Measurements from ENCODE around the gene FLNC.

Gene FLNC

DNA sequence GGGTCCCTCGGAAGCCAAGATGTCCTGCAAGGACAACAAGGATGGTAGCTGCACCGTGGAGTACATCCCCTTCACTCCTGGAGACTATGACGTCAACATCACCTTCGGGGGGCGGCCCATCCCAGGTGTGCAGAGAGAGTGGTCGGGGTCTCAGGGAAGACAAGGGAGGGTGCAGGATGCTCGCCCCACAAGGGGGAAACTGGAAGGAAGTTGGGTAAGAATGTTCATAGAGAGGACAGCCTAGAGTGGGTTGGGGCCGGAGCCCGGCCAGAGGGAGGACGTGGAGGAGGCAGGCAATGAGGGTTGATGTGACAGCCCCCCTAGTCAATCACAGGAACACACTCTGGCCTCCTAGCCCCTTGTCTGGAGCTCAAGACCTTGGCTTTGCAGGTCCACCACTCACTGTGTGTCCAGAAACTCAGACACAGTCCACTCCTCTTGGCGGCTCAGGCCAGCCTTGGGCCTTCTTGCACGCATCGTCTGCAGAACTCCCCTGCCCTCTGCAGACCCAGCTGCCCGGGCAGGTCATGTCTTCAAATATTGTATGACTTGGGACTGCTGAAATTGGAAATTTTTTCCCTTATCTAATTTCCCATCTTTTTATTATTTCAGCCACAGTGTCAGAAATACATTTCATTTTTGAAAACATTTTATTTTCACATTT is 16.7 kb downstream of the FLNC start:
- no peak for DNase-seq

DNA sequence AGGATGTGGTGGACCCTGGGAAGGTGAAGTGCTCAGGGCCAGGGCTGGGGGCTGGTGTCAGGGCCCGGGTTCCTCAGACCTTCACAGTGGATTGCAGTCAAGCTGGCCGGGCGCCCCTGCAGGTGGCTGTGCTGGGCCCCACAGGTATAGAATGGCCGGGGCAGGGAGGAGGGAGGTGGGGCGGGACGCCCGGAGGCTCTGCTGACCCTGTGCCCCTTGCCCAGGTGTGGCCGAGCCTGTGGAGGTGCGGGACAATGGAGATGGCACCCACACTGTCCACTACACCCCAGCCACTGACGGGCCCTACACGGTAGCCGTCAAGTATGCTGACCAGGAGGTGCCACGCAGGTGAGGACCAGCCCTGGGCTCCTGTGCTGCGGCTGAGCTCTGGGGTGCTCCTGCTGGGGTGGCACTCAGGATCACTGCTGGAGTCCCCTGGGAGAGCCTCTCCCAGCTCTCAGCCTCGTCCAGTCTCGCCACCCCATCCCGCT is 17.6 kb downstream of the FLNC start:
- no peak for DNase-seq

DNA sequence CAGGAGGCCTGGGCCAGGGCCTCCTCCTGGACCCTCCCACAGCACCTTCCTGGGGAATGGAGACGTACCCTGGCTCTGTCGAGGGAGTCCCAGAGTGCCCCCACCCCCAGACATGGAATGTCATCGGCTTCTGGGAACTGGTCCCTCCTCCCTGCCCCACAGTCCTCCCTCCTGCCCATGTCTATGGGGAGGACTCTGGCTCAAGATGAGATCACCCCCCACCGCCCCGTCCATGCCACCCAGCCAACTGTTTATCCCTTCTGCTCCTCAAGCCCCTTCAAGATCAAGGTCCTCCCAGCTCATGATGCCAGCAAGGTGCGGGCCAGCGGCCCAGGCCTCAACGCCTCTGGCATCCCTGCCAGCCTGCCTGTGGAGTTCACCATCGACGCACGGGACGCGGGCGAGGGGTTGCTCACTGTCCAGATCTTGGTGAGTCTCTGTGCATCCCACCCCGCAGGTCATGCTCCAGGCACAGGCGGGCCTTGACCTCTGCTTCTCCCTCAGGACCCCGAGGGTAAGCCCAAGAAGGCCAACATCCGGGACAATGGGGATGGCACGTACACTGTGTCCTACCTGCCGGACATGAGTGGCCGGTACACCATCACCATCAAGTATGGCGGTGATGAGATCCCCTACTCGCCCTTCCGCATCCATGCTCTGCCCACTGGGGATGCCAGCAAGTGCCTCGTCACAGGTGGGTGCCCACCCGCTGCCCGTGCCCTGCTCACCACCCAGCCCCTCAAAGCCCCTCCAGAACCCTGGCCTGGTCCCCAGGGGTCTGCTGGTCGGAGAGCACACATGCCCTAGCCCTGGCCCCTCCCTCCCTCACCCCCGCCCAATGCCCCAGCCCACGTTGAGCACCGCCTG is 18.3 kb downstream of the FLNC start:
- DNase-seq: no peak

DNA sequence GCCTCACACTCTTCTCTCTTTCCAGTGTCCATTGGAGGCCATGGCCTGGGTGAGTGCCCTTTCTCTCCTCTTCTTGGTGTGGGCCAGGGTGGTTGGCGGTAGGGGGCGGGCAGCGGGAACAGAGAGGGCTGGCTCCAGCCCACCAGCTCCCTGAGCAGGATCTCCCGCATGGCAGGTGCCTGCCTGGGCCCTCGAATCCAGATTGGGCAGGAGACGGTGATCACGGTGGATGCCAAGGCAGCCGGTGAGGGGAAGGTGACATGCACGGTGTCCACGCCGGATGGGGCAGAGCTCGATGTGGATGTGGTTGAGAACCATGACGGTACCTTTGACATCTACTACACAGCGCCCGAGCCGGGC is 18.9 kb downstream of the FLNC start:
- no peak for DNase-seq

DNA sequence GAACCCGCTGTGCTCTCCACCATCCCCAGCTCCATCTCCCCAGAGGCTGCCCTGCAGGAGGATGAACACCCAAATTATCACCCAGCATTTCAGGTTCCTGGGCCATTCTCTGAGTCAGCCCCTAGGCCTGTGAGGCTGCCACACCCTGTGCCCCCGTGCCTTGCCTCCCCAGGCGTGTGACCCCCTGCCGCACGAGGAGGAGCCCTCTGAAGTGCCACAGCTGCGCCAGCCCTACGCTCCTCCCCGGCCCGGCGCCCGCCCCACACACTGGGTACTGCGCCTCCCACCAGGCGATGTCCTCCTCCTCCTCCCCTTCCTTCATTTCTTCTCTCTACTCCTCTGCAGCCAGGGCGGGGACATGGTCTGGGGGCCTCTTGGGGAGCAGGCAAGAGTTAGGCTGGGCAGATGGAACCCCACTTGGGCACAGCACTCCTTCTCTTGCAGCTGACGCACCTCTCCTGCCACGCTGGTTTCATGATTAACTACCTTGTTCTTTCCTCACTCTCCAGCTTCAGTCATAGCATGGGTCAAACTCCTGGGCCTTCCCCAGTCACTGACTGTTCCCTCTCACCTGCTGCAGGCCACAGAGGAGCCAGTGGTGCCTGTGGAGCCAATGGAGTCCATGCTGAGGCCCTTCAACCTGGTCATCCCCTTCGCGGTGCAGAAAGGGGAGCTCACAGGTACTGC is 19.7 kb downstream of the FLNC start:
- DNase-seq: no peak

DNA sequence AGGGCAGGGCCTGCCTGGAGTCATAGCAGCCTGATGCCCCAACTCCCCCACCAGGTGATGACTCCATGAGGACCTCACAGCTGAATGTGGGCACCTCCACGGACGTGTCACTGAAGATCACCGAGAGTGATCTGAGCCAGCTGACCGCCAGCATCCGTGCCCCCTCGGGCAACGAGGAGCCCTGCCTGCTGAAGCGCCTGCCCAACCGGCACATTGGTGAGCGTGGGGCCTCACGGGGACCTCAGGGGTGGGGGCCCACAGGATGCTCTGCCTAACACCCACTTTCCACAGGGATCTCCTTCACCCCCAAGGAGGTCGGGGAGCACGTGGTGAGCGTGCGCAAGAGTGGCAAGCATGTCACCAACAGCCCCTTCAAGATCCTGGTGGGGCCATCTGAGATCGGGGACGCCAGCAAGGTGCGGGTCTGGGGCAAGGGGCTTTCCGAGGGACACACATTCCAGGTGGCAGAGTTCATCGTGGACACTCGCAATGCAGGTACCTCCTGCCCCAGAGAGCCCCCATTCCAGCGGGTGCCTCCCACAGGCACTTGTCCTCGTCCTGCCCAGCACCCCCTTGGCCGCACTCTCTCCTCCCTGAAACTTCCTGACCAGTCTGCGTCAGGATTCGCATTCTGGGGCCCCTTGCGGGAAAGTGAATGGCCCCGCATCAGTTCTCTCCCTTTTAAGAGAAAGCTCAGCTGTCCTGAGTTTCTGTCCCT is 22.5 kb downstream of the FLNC start:
- DNase-seq: no peak

DNA sequence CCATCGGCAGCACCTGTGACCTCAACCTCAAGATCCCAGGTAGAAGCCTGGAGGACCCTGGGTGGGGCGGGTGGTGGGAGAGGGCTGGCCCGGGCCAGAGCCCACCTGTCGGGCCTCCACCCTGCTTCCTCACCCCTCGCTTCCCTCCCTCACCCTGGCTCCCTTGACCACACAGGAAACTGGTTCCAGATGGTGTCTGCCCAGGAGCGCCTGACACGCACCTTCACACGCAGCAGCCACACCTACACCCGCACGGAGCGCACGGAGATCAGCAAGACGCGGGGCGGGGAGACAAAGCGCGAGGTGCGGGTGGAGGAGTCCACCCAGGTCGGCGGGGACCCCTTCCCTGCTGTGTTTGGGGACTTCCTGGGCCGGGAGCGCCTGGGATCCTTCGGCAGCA is 23.6 kb downstream of the FLNC start:
- no peak for DNase-seq

DNA sequence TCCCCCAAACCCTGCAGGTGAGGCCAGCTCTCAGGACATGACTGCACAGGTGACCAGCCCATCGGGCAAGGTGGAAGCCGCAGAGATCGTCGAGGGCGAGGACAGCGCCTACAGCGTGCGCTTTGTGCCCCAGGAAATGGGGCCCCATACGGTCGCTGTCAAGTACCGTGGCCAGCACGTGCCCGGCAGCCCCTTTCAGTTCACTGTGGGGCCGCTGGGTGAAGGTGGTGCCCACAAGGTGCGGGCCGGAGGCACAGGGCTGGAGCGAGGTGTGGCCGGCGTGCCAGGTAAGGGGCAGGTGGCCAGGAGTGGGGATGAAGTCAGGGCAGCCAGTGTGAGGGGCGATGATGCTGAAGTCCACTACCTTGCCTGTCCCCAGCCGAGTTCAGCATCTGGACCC is 24.2 kb downstream of the FLNC start:
- DNase-seq: no peak

DNA sequence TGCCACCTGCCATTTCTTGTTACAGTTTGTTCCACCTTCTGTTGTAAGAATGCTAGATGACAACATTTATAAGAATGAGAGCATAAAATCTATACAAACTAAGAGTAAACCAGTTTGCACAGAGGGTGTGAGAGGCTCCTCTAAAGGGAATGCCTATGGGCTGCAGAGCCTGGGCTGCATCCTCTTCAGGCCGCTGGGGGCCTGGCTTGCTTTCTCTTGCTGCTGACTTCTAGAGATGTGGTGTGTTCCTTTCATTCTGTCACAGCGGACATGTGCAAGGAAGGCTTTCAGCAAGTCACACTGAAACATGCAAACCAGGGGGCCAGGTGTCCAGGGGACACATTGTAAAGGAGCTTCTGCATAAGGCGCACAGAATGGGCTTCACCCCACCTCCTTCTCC is 25.4 kb downstream of the FLNC start:
- DNase-seq: no peak

DNA sequence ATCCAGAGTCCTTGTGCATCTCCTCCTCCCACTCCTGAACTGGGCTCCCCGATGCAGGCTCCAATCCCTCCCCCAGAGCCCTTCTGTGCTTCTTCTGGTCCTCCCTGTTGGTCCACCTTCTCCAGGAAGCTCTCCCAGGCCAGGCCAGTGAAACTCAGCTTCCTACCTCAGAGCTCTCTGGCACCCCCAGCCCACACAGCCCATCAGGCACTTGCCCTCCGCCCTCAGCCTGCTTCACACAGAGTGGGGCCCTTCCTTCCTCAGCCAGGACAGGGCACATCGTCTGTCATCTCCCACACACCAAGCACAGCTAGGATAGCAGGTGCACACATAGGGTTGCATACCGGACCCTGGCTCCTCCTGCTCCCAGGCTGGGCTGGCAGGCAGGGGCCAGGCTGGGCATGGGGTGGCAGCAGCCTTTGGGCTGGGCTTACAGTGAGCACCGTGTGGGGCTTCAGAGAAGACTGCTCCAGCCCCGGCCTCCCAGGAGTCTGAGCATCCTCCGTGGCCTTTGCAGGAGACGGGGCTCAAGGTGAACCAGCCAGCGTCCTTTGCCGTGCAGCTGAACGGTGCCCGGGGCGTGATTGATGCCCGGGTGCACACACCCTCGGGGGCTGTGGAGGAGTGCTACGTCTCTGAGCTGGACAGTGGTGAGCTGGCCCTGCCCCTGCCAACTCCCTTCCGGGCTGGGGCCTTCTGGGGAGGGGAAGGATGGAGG is 26.0 kb downstream of the FLNC start:
- no peak for DNase-seq

DNA sequence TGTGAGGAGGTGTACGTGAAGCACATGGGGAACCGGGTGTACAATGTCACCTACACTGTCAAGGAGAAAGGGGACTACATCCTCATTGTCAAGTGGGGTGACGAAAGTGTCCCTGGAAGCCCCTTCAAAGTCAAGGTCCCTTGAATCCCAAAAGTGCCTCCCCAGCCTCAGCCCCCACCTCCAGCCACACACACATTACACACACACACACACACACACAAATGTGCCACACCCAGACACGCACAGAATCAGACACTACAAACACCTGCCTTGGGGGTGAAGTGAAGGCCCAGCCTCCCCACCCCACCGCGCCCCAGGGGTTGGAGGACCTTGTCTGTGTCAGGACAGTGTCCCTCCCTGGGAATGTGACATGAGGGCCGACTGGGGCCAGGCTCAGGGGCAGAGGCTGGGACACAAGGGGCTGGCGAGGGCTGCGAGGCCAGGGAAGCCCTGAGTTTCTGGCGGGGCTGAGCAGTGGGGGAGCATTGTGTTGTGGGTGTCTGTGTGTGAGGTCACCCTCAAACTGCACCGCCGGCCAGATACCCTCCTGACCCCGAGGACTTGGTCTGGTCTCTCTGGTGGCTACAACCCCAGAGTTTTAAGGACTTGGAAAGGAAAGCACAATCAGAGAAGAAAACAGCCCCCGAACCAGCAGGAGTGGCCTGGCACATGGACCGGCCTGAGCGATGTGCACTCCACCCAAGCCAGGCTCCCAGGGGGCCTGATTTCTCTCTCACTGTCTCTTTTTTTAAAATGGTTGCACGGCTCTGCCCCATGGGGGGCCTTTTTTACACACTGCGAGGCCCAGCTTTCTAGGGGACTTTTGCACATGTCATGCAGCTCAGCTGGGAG is 28.4 kb downstream of the FLNC start:
- DNase-seq: no peak

DNA sequence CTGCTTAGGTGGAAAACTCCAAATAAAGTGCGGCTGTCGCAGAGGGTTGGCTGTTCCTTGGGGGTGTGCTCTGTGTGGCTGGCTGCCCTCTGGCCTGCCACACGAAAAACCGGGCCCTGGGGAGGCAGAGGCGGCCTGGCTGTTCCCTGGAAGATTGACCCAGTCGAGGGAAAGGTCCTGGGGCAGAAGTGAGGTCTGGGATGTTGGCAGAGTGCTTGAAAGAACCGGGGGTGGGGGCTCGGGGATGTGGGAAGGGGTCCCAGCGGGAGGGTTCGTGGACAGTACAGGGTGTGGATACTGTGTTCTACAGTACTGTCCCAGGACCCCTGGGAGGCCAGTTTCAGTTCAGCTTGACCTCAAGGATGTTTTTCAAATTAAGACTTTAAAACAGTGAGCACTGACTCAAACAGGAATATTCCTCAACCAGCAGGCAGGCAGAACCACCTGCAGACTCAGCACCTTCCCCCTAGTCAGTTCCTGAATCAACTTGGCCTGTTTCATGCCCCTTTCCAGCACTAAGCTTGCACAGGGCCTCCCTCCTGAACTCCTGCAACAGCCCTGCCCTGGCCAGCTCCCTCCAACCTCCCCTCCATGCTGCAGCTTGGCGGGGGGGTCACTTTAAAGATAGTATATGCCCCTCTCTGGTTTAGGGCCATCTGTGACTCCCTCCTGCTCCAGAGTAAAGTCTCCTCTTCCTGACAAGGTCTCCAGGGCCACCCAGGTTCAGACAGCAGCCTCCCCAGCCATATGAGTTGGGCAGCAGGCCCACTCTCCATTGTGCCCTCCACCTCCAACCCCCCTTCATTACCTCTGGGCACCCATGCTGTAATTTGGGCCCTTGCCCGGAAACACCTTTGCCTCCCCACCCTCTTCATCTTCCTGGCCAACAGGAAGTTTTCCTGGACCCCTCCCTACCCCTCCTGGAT is 29.3 kb downstream of the FLNC start:
- no peak for DNase-seq

DNA sequence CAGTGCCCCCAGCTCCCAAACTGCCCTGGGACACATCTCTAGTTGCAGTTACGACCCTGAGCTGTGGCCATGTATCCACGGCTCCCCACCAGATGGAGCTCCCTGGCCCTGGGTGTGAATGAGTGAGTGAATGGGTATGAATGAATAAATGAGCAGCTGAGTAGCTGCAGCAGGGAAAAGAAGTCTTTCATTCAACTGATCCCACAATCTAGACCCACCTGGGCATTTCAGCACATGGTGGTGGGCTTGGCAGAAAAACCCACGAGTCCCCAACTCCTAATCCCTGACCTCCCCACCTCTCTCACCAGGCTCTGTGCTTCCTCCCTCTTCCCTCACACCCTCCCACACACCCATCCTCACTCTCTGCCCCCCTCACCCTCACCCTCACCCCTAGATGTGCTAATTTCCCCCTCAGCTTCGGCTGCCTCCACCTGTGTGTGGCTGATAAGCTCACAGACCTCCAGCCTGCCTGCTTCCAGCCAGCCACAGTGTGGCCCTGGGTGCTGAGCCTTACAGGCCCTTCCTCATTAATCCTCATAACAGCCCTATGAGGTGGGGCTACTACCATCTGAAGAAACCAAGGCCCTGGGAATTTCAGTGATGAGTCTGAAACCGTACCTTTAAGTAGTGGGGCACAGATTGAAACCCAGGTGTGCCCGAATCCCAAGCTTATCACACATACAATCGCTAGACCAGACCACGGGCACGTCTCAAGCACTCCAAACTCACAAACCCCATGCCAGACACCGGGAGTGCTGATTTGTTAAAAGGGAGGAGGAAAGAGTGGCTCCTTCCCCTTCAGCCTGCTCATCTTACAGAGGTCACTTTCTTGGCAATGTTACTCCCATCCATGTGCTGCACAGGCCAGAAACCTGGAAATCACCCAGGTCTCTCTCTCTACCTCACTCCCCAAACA is 30.2 kb downstream of the FLNC start:
- no peak for DNase-seq

DNA sequence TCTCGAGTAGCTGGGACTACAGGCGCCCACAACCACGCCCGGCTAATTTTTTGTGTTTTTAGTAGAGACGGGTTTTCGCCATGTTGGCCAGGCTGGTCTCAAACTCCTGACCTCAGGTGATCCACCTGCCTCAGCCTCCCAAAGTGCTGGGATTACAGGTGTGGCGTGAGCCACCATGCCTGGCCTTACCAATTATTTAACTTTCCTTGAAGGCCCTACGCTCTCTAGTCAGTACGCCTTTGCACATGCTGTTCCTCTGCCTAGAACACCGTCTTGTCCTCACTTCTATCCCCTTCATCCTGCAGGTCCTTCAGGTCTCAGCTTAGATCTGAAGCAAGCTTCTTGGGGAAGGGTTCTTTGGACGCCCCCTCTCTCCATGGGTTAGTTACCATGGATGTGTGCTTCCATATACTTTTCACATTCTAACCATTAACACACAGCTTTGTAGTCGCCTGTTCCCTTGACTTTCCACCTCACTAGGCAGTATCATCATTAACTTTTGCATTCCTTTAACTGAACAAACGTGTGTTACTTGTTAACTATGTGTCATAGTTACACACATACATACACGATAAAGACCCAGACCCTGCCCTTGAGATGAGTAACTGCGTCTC is 31.9 kb downstream of the FLNC start:
- no peak for DNase-seq

DNA sequence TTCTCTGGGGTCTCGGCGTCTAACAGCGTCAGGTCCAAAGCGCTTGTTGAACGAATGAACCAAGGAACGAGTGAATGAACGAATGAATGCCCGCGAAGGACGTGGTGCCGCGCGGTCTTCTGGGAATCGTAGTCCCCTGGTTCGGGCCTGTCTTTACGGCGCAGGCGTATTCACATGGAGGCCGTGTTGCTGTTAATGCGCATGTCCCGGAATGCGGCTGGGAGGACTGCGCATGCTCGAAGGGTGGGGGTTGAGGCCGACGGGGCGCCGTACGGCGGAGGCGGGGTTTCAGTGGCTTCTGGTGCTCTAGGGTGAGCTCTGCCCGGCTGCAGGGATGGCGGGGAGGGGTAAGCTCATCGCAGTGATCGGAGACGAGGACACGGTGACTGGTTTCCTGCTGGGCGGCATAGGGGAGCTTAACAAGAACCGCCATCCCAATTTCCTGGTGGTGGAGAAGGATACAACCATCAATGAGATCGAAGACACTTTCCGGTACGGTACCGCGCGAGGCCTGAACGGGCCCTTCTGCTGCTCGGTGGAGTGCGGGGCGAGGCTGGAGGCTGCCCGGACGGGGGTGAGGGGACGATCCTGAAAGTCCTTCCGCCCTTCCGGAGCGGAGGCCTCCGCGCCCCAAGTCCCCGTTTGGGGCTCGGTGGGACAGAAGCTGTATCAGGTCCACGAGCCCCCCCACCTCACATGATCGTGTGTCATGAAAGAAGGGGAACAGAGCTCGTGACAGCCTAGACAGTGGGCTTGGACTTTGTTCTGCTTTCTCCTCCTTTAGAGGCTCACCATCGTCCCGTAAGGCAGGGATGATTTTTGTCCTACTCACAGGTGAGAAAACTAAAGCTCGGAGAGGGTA is 32.6 kb downstream of the FLNC start, which contains the start of gene ATP6V1F:
ATP6V1F (plus strand) TSS at position 286 of the 862 bp plus-strand sequence; CDS start at position 335, 49 bp downstream.
- DNase-seq: peak; percentile 92

DNA sequence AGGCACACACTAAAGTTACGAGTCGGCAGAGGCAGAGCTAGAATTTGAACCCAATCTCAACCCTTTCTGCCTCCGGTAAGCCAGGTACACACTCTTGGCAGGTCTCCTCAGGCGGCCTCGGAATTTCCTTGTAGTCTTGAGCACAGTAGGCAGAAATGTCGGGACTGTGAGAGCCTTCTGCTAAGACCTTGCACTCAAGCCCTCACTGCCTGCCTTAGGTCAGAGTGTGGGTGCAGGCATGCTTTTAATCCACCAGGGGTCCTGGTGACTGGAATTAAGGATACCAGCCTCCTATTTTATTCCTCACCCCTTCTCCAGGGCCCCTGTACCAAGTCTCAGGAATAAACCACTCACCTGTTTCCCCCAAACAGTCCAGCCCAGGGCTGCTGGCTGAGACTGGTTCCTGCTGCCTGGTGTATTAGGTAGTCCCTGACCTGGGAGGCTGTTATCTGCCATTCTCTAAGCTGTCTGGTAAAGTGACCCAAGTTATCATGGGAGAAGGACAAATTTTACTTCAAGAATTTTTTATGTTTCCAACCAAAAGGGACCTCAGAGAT is 33.3 kb downstream of the FLNC start:
- no peak for DNase-seq

DNA sequence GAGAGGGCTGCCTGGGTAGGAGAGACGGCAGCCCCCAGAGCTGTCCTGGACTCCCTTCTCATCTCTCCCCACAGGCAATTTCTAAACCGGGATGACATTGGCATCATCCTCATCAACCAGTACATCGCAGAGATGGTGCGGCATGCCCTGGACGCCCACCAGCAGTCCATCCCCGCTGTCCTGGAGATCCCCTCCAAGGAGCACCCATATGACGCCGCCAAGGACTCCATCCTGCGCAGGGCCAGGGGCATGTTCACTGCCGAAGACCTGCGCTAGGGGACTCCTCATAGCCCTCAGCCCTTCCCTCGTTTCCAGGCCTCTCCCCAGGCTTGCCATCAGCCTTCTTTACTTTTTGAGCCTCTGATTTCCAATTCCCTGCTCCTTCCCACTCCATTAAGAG is 35.1 kb downstream of the FLNC start:
- DNase-seq: no peak
